CD4-positive, alpha-beta T cell (primary cell): ENCODE data around the gene RALGPS1. TPM values are rescaled to one million over a fixed set of nuclear protein-coding genes. Genes with fewer than 3 reads are reported as not detected.

Source experiments
- ATAC-seq: fragments of 200-7000 bp; cut with Tn5 transposase; one replicate; pipeline ENCODE4 v1.10.0; 2022; ENCODE audit warnings: mild to moderate bottlenecking; ENCODE audit not compliant: poor library complexity
- CTCF ChIA-PET: fragments of 350-600 bp; sonication (Branson Sonifier 250); formaldehyde crosslinking; loops from one replicate; lab custom pipeline; 2021; ENCODE audit warnings: antibody characterized with exemption, inconsistent platforms; lab: Charles Lee
- POLR2A ChIA-PET: fragments of 350-600 bp; sonication (Branson Sonifier 250); formaldehyde crosslinking; loops from one replicate; lab custom pipeline; 2021; ENCODE audit warnings: antibody characterized with exemption, inconsistent platforms; lab: Charles Lee
- DNase-seq, 14 experiments: peaks; one replicate each; pipeline ENCODE4 v3.0.0-alpha.2; 2013 to 2020; ENCODE audit warnings: mixed read lengths in 2 of 14
- H3K27ac ChIP-seq, 2 donors: one replicate each; pipeline versions ENCODE4 v1.5.1 to v1.7.0; 2013; ENCODE audit warnings: low read length in 2 of 2, low read depth in 1 of 2, mild to moderate bottlenecking in 1 of 2
- H3K27me3 ChIP-seq, 2 experiments: 1 replicate in 1 of 2; 2 replicates in 1 of 2; pipeline versions ENCODE4 v1.6.1 to v1.7.0; 2013; ENCODE audit warnings: low read length in 2 of 2, control low read depth in 1 of 2, mild to moderate bottlenecking in 1 of 2, moderate library complexity in 1 of 2; ENCODE audit not compliant: insufficient read depth in 2 of 2, control insufficient read depth in 1 of 2
- H3K36me3 ChIP-seq: one replicate; pipeline ENCODE4 v1.6.1; 2013; ENCODE audit warnings: low read length, control low read depth; ENCODE audit not compliant: insufficient read depth
- H3K4me1 ChIP-seq: one replicate; pipeline ENCODE4 v1.6.1; 2013; ENCODE audit warnings: low read length, control low read depth; ENCODE audit not compliant: insufficient read depth
- H3K4me3 ChIP-seq: one replicate; pipeline ENCODE4 v1.5.1; 2013; ENCODE audit warnings: mild to moderate bottlenecking, low read length, moderate library complexity
- H3K9me3 ChIP-seq, 2 experiments: 1 replicate in 1 of 2; 2 replicates in 1 of 2; pipeline versions ENCODE4 v1.6.1 to v1.7.0; 2013; ENCODE audit warnings: low read length in 2 of 2, mild to moderate bottlenecking in 2 of 2, control low read depth in 1 of 2, moderate library complexity in 1 of 2; ENCODE audit not compliant: control insufficient read depth in 1 of 2, insufficient read depth in 1 of 2
- H3K27ac Mint-ChIP-seq: one replicate; pipeline ENCODE4 v1.8.0; 2020; ENCODE audit warnings: mixed read lengths
- H3K27me3 Mint-ChIP-seq: one replicate; pipeline ENCODE4 v1.8.0; 2021; ENCODE audit warnings: mixed read lengths
- H3K36me3 Mint-ChIP-seq: one replicate; pipeline ENCODE4 v1.8.0; 2021; ENCODE audit warnings: low read depth, mixed read lengths
- H3K4me1 Mint-ChIP-seq: one replicate; pipeline ENCODE4 v1.8.0; 2021; ENCODE audit warnings: low read depth, mixed read lengths
- H3K4me3 Mint-ChIP-seq: one replicate; pipeline ENCODE4 v1.8.0; 2020; ENCODE audit warnings: mild to moderate bottlenecking, mixed read lengths
- H3K9me3 Mint-ChIP-seq: one replicate; pipeline ENCODE4 v1.8.0; 2020; ENCODE audit warnings: mixed read lengths
- CTCF ChIP-seq: fragments of 200-600 bp; IDR thresholded peaks from one replicate; pipeline ENCODE4 v1.8.0; 2022; ENCODE audit warnings: antibody characterized with exemption, mild to moderate bottlenecking
- intact Hi-C, 2 experiments: fragments of 100-400 bp; cut with DNase I in 1 of 2; cut with micrococcal nuclease in 1 of 2; formaldehyde crosslinking; loops; one replicate each; pipeline versions ENCODE4 v1.15.1 to v1.9.0; 2023 to 2025; cut with DNase I, micrococcal nuclease
- total RNA-seq, 174 experiments: library from RNA in 2 of 174; stranded (reverse) in 2 of 174; gene quantifications; one replicate each; pipeline ENCODE4 v1.2.3 and lab custom pipeline; 2021 to 2026

RALGPS1 gene
- total RNA-seq, 2 experiments from 2014 or later, result 5.8 to 6.3 TPM

- Mint-ChIP-seq H3K9me3 (no peaks in the 10 kb centered on the region), H3K36me3 (no peaks in the 10 kb centered on the region), H3K4me1 (peaks cover 5% of the 10 kb centered on the region), H3K27ac (no peak overlapping the region), H3K4me3 (no peak overlapping the region), H3K27me3 (peaks cover 25% of the 10 kb centered on the region)
- H3K4me1 ChIP-seq, result no peaks in the 10 kb centered on the region
- H3K27ac ChIP-seq, result no peak overlapping the region
- no peaks in the 10 kb centered on the region for H3K27me3 ChIP-seq
- POLR2A ChIA-PET, result no interaction called here
- no peak overlapping the region for H3K4me3 ChIP-seq
- CTCF ChIA-PET, result no interaction called here
- H3K36me3 ChIP-seq, result no peaks in the 10 kb centered on the region
- ATAC-seq, result no peak
- intact Hi-C loops, result loop anchor here in 1 of 2 experiments (10.0 kb wide), 2 partner anchors 244 to 524 kb away; partner anchors contain the start of genes LRSAM1, RPL12 and TOR2A
- no peak for DNase-seq
- TF ChIP-seq CTCF, result no peak
- H3K9me3 ChIP-seq, result no peaks in the 10 kb centered on the region
These were observed 296.5 kb downstream of the RALGPS1 start for GRCh38 chr9:127210851-127211730.

- no peak for TF ChIP-seq CTCF
- Mint-ChIP-seq H3K9me3 (no peaks in the 10 kb centered on the region), H3K4me1 (peaks cover 5% of the 10 kb centered on the region), H3K27ac (no peak overlapping the region), H3K36me3 (no peaks in the 10 kb centered on the region), H3K4me3 (no peak overlapping the region), H3K27me3 (peaks cover 23% of the 10 kb centered on the region)
- CTCF ChIA-PET, result no interaction called here
- no peak for DNase-seq
- intact Hi-C loops, result loop anchor here in 1 of 2 experiments (10.0 kb wide), 2 partner anchors 243 to 523 kb away; partner anchors contain the start of genes LRSAM1, RPL12 and TOR2A
- H3K27ac ChIP-seq, result no peak overlapping the region
- no peaks in the 10 kb centered on the region for H3K4me1 ChIP-seq
- H3K36me3 ChIP-seq, result no peaks in the 10 kb centered on the region
- no peak for ATAC-seq
- H3K9me3 ChIP-seq, result no peaks in the 10 kb centered on the region
- H3K27me3 ChIP-seq, result no peaks in the 10 kb centered on the region
- POLR2A ChIA-PET, result no interaction called here
- no peak overlapping the region for H3K4me3 ChIP-seq
These were observed 297.4 kb downstream of the RALGPS1 start for GRCh38 chr9:127211983-127212382.

DNA sequence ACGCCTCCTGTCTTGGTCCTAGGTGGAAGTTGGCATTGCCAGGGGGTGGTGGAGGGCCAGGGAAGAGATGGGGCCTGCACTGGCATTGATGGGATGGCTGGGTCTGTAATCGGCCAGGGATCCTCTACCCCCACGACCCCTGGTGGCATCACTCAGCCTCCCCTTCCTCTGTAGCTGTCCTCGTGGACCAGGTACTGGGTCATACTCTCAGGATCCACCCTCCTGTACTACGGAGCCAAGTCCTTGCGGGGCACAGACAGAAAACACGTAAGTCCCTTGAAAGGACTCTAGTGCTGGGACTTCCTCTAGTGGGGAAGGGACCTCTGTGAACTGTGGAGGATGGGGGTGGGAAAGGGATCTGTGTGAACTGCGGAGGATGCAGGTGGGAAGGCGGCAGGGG, 297.9 kb downstream of the RALGPS1 start:
- POLR2A ChIA-PET, result no interaction called here
- TF ChIP-seq CTCF, result no peak

More for the DNA sequence above, 297.9 kb downstream of the RALGPS1 start:
- no peaks in the 10 kb centered on the region for H3K9me3 Mint-ChIP-seq
- no peaks in the 10 kb centered on the region for H3K36me3 Mint-ChIP-seq
- intact Hi-C loops, result loop anchor here in 1 of 2 experiments (10.0 kb wide), 2 partner anchors 242 to 522 kb away; partner anchors contain the start of genes LRSAM1, RPL12 and TOR2A
- CTCF ChIA-PET, result no interaction called here
- Histone ChIP-seq H3K27me3 (no peaks in the 10 kb centered on the region), H3K27ac (no peak overlapping the region), H3K4me1 (no peaks in the 10 kb centered on the region), H3K4me3 (no peak overlapping the region), H3K36me3 (no peaks in the 10 kb centered on the region), H3K9me3 (no peaks in the 10 kb centered on the region)
- H3K4me3 Mint-ChIP-seq, result no peak overlapping the region
- DNase-seq (no peak), ATAC-seq (no peak)
- peaks cover 5% of the 10 kb centered on the region for H3K4me1 Mint-ChIP-seq
- H3K27me3 Mint-ChIP-seq, result peaks cover 18% of the 10 kb centered on the region
- no peak overlapping the region for H3K27ac Mint-ChIP-seq
